Neural crest cell (in vitro differentiated cells): Measurements from ENCODE around the gene LAMB1. TPM values are rescaled to one million over a fixed set of nuclear protein-coding genes. Genes with fewer than 3 reads are reported as not detected.
"Not testable (repeated sequence)": the region's sequence is repeated elsewhere in the genome, so short reads cannot be mapped to it uniquely, and the experiment has no call there.

Experiments
- DNase-seq: peaks from one replicate; pipeline ENCODE4 v3.0.0; 2021; ENCODE audit warnings: low read depth, mixed read lengths, low spot score
- H3K27ac Mint-ChIP-seq: one replicate; pipeline ENCODE4 v1.8.0; 2021; ENCODE audit warnings: mild to moderate bottlenecking, mixed read lengths; ENCODE audit not compliant: unreplicated experiment
- H3K27me3 Mint-ChIP-seq: 2 replicates; pipeline ENCODE4 v1.8.0; 2021; ENCODE audit warnings: low read depth, mild to moderate bottlenecking, mixed read lengths
- H3K36me3 Mint-ChIP-seq: 2 replicates; pipeline ENCODE4 v1.8.0; 2021; ENCODE audit warnings: low read depth, mild to moderate bottlenecking, mixed read lengths
- H3K4me1 Mint-ChIP-seq: 2 replicates; pipeline ENCODE4 v1.8.0; 2021; ENCODE audit warnings: mixed read lengths
- H3K4me3 Mint-ChIP-seq: one replicate; pipeline ENCODE4 v1.8.0; 2021; ENCODE audit warnings: mild to moderate bottlenecking, mixed read lengths
- H3K9me3 Mint-ChIP-seq: 2 replicates; pipeline ENCODE4 v1.8.0; 2021; ENCODE audit warnings: mixed read lengths
- total RNA-seq: library from RNA; stranded (reverse); gene quantifications from 2 replicates; pipeline ENCODE4 v1.2.1, GENCODE V29; 2021
- TF ChIP-seq, protein P1 (sequence below): fragments of 200-600 bp; sonication (generic); conservative IDR thresholded peaks from 2 replicates; pipeline ENCODE4 v1.5.0; 2021; ENCODE audit warnings: antibody characterized with exemption, mild to moderate bottlenecking

Gene LAMB1
- total RNA-seq, 1 donor from 2014 or later: 131 TPM

GRCh38 chr7:107924841-107925504 is 78.0 kb downstream of the LAMB1 start:
- Mint-ChIP-seq H3K9me3 (no peaks in the 10 kb centered on the region), H3K27ac (no peak overlapping the region), H3K4me1 (peaks cover 8% of the 10 kb centered on the region), H3K4me3 (no peak overlapping the region), H3K36me3 (peaks cover 56% of the 10 kb centered on the region), H3K27me3 (no peaks in the 10 kb centered on the region)
- TF ChIP-seq, protein P1, sequence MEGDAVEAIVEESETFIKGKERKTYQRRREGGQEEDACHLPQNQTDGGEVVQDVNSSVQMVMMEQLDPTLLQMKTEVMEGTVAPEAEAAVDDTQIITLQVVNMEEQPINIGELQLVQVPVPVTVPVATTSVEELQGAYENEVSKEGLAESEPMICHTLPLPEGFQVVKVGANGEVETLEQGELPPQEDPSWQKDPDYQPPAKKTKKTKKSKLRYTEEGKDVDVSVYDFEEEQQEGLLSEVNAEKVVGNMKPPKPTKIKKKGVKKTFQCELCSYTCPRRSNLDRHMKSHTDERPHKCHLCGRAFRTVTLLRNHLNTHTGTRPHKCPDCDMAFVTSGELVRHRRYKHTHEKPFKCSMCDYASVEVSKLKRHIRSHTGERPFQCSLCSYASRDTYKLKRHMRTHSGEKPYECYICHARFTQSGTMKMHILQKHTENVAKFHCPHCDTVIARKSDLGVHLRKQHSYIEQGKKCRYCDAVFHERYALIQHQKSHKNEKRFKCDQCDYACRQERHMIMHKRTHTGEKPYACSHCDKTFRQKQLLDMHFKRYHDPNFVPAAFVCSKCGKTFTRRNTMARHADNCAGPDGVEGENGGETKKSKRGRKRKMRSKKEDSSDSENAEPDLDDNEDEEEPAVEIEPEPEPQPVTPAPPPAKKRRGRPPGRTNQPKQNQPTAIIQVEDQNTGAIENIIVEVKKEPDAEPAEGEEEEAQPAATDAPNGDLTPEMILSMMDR: no peak
- DNase-seq: no peak

DNA sequence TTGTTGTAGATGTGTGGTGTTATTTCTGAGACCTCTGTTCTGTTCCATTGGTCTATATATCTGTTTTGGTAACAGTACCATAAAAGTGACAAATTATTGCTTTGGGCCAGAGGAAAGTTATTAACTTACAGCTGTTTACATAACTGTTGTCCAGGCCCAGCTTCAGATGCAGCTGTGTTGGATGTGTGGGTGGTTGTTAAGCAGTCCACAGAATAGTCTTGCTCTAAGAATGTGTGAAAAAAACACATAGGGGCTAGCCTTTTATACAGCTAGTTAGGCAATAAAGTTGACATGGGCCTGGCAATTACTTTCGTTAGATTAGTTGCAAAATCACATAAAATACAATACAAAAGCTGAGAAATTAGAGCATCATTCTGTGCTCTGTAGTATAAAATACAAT is 80.1 kb downstream of the LAMB1 start:
- no peak overlapping the region for H3K4me3 Mint-ChIP-seq
- no peak overlapping the region for H3K27ac Mint-ChIP-seq
- H3K27me3 Mint-ChIP-seq: no peaks in the 10 kb centered on the region
- peaks cover 12% of the 10 kb centered on the region for H3K4me1 Mint-ChIP-seq
- peaks cover 58% of the 10 kb centered on the region for H3K36me3 Mint-ChIP-seq
- no peak for DNase-seq
- TF ChIP-seq, protein P1: no peak
- H3K9me3 Mint-ChIP-seq: no peaks in the 10 kb centered on the region

DNA sequence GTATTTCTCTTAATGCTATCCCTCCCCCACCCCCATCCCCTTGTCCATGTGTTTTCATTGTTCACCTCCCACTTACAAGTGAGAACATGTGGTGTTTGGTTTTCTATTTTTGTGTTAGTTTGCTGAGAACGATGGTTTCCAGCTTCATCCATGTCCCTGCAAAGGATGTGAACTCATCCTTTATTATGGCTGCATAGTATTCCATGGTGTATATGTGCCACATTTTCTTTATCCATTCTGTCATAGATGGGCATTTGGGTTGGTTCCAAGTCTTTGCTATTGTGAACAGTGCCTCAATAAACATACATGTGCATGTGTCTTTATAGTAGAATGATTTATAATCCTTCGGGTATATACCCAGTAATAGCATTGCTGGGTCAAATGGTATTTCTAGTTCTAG is 81.1 kb downstream of the LAMB1 start:
- not testable (repeated sequence) for DNase-seq, H3K9me3 Mint-ChIP-seq, H3K27ac Mint-ChIP-seq, H3K27me3 Mint-ChIP-seq, H3K4me3 Mint-ChIP-seq
- peaks cover 61% of the 10 kb centered on the region for H3K36me3 Mint-ChIP-seq
- peaks cover 12% of the 10 kb centered on the region for H3K4me1 Mint-ChIP-seq

DNA sequence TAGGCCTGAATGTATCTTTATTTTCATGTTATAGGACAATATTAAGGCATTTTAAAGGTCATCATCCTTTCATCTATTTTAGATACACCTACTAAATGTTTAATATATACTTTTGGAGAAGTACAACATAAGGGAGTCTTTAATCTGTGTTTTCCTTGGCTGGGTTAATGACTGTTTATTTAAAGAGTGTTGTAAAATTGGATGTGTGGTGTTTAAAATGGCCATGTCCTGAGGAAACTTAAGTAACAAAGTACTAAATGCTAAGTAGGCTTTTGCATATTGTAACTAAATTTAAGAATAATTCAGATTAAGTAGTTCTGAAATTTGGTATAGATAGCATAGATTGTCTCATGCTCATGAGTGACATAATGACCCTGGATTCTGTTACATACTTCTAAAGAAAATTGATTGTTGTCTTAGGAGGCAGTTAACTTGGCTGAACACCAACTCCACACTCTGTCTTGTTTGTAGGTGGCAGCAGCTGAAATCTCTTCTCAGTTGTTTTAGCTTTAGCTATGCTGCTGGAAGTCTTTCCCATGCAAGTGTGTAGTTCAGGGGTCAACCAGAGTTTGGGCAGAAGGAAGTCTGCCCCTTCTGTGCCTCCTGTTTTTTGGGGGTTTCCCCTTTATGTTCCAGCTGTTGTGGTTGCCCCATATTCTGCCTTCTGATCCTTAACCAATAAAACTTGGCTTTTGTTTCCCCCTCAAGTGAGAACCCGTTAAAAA is 82.8 kb downstream of the LAMB1 start:
- Mint-ChIP-seq H3K4me3 (no peak overlapping the region), H3K4me1 (peaks cover 12% of the 10 kb centered on the region), H3K9me3 (no peaks in the 10 kb centered on the region), H3K27me3 (no peaks in the 10 kb centered on the region), H3K27ac (peak overlapping the region; percentile 31), H3K36me3 (peaks cover 57% of the 10 kb centered on the region)
- TF ChIP-seq, protein P1: no peak
- DNase-seq: no peak

DNA sequence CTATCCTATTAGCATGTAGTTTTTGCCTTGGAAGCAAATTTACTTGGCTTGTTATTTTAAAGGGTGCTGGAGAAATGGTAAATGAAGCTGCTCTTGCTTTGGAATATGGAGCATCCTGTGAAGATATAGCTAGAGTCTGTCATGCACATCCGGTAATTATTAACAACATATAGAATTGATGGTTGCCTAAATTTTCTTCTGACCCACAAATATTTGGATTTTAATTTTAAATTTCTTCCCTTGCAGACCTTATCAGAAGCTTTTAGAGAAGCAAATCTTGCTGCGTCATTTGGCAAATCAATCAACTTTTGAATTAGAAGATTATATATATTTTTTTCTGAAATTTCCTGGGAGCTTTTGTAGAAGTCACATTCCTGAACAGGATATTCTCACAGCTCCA is 84.0 kb downstream of the LAMB1 start:
- TF ChIP-seq, protein P1: no peak
- H3K27ac Mint-ChIP-seq: no peak overlapping the region
- H3K27me3 Mint-ChIP-seq: no peaks in the 10 kb centered on the region
- H3K36me3 Mint-ChIP-seq: peaks cover 59% of the 10 kb centered on the region
- H3K4me3 Mint-ChIP-seq: no peak overlapping the region
- H3K4me1 Mint-ChIP-seq: peaks cover 14% of the 10 kb centered on the region
- DNase-seq: no peak
- H3K9me3 Mint-ChIP-seq: no peaks in the 10 kb centered on the region
